Sigmoid colon (tissue), 7 donors: ENCODE results near the gene WNT9B. TPM values are rescaled to one million over a fixed set of nuclear protein-coding genes. Genes with fewer than 3 reads are reported as not detected.

Experiments
- DNase-seq: peaks from one replicate; pipeline ENCODE4 v3.0.0-alpha.2; 2019
- H3K27ac ChIP-seq, 4 donors: fragments of 200-600 bp; sonication (generic); one replicate each; pipeline ENCODE4 v1.5.1; 2016 to 2019; ENCODE audit warnings: mild to moderate bottlenecking in 1 of 4
- H3K27me3 ChIP-seq, 3 donors: fragments of 200-600 bp; sonication (generic); one replicate each; pipeline ENCODE4 v1.5.1; 2019; ENCODE audit warnings: mild to moderate bottlenecking in 1 of 3
- H3K36me3 ChIP-seq, 4 donors: fragments of 200-600 bp; sonication (generic); one replicate each; pipeline ENCODE4 v1.5.1; 2016 to 2019
- H3K4me1 ChIP-seq, 4 donors: fragments of 200-600 bp; sonication (generic); one replicate each; pipeline ENCODE4 v1.5.1; 2017 to 2019
- H3K4me3 ChIP-seq, 4 donors: fragments of 200-600 bp; sonication (generic); one replicate each; pipeline ENCODE4 v1.5.1; 2017 to 2019; ENCODE audit warnings: mild to moderate bottlenecking in 2 of 4, moderate library complexity in 1 of 4
- H3K9me3 ChIP-seq, 4 donors: fragments of 200-600 bp in 3 of 4; sonication (generic) in 3 of 4; one replicate each; pipeline versions ENCODE4 v1.5.1 to v1.6.1; 2013 to 2019
- EP300 ChIP-seq, 4 donors: sonication (generic); formaldehyde crosslinking; IDR thresholded peaks; one replicate each; pipeline ENCODE4 v1.6.1; 2017; ENCODE audit warnings: antibody characterized with exemption in 4 of 4
- POLR2A ChIP-seq, 2 donors: fragments of 450-650 bp; IDR thresholded peaks; one replicate each; pipeline ENCODE4 v1.6.1; 2016; ENCODE audit warnings: antibody characterized with exemption in 2 of 2, mild to moderate bottlenecking in 2 of 2, moderate library complexity in 2 of 2
- POLR2AphosphoS5 ChIP-seq, 4 donors: sonication (generic); formaldehyde crosslinking; IDR thresholded peaks; one replicate each; pipeline ENCODE4 v1.6.1; 2017; ENCODE audit warnings: antibody characterized with exemption in 4 of 4
- WGBS, 2 donors: extraction: QIAGEN DNeasy Blood & Tissue Kit; methylation state at CpG; one replicate each; pipeline ENCODE4 v1.1.7; 2013; 5-methylcytosine and 5-hydroxymethylcytosine counted together
- intact Hi-C: fragments of 100-400 bp; cut with DNase I; formaldehyde crosslinking; loops from one replicate; pipeline ENCODE4 v1.15.1; 2023
- polyA plus RNA-seq, 3 donors: library from polyadenylated mRNA; stranded (reverse); fragments of 200-250 nt; gene quantifications; one replicate each; pipeline ENCODE4 v1.2.3, GENCODE V29; 2013
- total RNA-seq, 4 donors: library from RNA; depleted of rRNA; stranded (reverse); fragments of >200 nt; gene quantifications; one replicate each; pipeline ENCODE4 v1.1.0, GENCODE V29; 2016
- TF ChIP-seq, protein P1 (sequence below), 4 experiments: fragments of 450-650 bp in 3 of 4; fragments of 200-600 bp in 1 of 4; IDR thresholded peaks; one replicate each; pipeline ENCODE4 v1.5.1; 2016 to 2019; ENCODE audit warnings: antibody characterized with exemption in 4 of 4, mild to moderate bottlenecking in 3 of 4, moderate library complexity in 2 of 4
- donor health status: healthy with polysubstance abuse.
- donor health status: Bipolar disorder and iron deficiency.
- donor health status: healthy.

Gene WNT9B
- total and polyA plus RNA-seq, 7 donors: 0.03 TPM; not detected in 6

DNA sequence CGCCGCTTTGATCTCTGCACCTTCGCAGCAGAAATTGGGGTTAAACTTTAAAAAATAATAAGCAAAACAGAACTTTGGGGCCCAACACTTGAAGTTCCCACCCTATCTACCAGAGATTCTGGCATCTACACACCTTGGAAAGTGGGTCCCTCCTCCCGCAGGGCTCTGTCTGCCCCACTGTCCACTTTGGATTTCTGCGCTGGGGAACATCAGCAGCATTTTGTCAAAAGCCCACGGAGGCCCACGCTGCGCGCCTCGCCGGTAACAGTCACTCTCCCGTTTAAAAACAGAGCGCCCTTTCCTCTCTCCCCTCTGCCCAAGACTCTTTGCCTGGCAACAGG lies 725 bp upstream of the WNT9B start:
- DNase-seq: no peak
- Histone ChIP-seq H3K27ac (no peak overlapping the region), H3K4me3 (peak overlapping the region in 2 of 4 donors; percentile 13 to 45), H3K27me3 (peaks cover 16 to 89% (median 44%) of the 10 kb centered on the region in 3 donors), H3K4me1 (peaks cover 0 to 14% (median 14%) of the 10 kb centered on the region in 4 donors), H3K36me3 (no peaks in the 10 kb centered on the region), H3K9me3 (no peaks in the 10 kb centered on the region)
- TF ChIP-seq POLR2AphosphoS5 (IDR thresholded peaks at IDR 0.05) (no peak), EP300 (IDR thresholded peaks at IDR 0.05) (no peak), POLR2A (IDR thresholded peaks at IDR 0.05) (no peak)
- TF ChIP-seq, protein P1, sequence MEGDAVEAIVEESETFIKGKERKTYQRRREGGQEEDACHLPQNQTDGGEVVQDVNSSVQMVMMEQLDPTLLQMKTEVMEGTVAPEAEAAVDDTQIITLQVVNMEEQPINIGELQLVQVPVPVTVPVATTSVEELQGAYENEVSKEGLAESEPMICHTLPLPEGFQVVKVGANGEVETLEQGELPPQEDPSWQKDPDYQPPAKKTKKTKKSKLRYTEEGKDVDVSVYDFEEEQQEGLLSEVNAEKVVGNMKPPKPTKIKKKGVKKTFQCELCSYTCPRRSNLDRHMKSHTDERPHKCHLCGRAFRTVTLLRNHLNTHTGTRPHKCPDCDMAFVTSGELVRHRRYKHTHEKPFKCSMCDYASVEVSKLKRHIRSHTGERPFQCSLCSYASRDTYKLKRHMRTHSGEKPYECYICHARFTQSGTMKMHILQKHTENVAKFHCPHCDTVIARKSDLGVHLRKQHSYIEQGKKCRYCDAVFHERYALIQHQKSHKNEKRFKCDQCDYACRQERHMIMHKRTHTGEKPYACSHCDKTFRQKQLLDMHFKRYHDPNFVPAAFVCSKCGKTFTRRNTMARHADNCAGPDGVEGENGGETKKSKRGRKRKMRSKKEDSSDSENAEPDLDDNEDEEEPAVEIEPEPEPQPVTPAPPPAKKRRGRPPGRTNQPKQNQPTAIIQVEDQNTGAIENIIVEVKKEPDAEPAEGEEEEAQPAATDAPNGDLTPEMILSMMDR (IDR thresholded peaks at IDR 0.05): no peak
- WGBS, 2 donors: 40 to 46% methylated on average over 13 of the region's 13 CpGs
- intact Hi-C loops: no loop called here

DNA sequence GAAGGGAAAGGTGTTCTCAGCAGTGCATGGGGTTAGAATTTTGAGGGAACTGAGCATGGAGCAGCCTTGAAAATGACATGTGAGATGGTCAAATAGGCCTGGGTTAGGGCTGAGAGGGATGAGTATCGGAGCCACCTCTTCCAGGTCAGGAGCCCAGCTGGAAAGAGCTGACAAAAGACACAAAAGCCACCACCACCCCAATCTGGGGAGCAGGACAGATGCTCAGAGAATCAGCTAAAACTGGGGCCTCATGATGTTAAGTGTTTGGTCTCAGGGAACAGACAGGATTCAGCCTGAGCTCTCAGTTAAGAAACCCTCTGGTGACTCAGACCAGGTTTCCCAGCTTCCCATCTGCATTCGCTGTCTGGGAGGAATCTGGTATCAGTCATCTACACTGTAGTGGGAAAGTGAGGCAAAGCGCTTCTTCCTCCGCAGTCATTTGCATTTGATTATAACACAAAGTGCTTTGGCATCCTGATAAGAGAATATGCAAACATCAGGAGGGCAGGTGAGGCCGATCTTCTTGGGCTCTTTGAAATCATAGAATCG lies 2.6 kb downstream of the WNT9B start:
- H3K4me1 ChIP-seq: peaks cover 0 to 14% (median 14%) of the 10 kb centered on the region in 4 donors
- no peaks in the 10 kb centered on the region for H3K36me3 ChIP-seq
- intact Hi-C loops: no loop called here
- no peak overlapping the region for H3K27ac ChIP-seq
- peaks cover 16 to 66% (median 37%) of the 10 kb centered on the region in 3 donors for H3K27me3 ChIP-seq
- WGBS, 2 donors: 82 to 89% methylated on average over 6 of the region's 6 CpGs
- DNase-seq: no peak
- TF ChIP-seq POLR2AphosphoS5 (IDR thresholded peaks at IDR 0.05): no peak
- no peak for TF ChIP-seq EP300 (IDR thresholded peaks at IDR 0.05)
- TF ChIP-seq, protein P1 (IDR thresholded peaks at IDR 0.05): no peak
- no peaks in the 10 kb centered on the region for H3K9me3 ChIP-seq
- H3K4me3 ChIP-seq: no peak overlapping the region

- H3K4me1 ChIP-seq: peaks cover 0 to 14% (median 14%) of the 10 kb centered on the region in 4 donors
- TF ChIP-seq EP300 (IDR thresholded peaks at IDR 0.05) (no peak), POLR2AphosphoS5 (IDR thresholded peaks at IDR 0.05) (no peak), POLR2A (IDR thresholded peaks at IDR 0.05) (no peak)
- TF ChIP-seq, protein P1 (IDR thresholded peaks at IDR 0.05): no peak
- DNase-seq: no peak
- whole genome bisulfite sequencing, 2 donors: 90 to 97% methylated on average over 3 of the region's 3 CpGs
- no peak overlapping the region for H3K4me3 ChIP-seq
- no peaks in the 10 kb centered on the region for H3K36me3 ChIP-seq
- H3K27me3 ChIP-seq: peaks cover 16 to 60% (median 33%) of the 10 kb centered on the region in 3 donors
- no peaks in the 10 kb centered on the region for H3K9me3 ChIP-seq
- H3K27ac ChIP-seq: no peak overlapping the region
- intact Hi-C loops: no loop called here
Measured at GRCh38 chr17:46854515-46854914, 3.1 kb downstream of the WNT9B start.

DNA sequence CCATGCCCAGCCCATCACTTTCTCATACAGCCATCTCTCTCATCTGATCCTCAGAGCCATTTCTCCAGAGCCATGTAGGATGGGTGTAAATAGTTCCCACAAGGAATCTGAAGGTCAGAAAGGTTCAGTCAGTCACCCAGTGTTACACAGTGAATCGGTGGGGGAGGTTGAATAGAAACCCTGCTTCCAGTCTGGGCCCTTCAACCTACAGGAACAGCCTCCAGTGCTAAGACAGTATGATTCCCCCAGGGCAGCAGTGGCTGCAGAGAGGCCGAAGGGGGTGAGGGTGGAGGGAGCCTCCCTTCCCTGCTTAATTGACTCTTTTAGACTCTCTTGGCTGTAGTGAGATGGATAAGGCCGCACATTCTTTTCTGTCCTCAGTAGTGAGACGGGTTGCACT lies 3.6 kb downstream of the WNT9B start:
- 80 to 82% methylated on average over 4 of the region's 4 CpGs for WGBS, 2 donors
- intact Hi-C loops: no loop called here
- DNase-seq: no peak
- Histone ChIP-seq H3K4me3 (no peak overlapping the region), H3K27me3 (peaks cover 16 to 56% (median 29%) of the 10 kb centered on the region in 3 donors), H3K27ac (no peak overlapping the region), H3K9me3 (no peaks in the 10 kb centered on the region), H3K4me1 (peaks cover 0 to 14% (median 14%) of the 10 kb centered on the region in 4 donors), H3K36me3 (no peaks in the 10 kb centered on the region)
- TF ChIP-seq POLR2A (IDR thresholded peaks at IDR 0.05): no peak
- TF ChIP-seq EP300 (IDR thresholded peaks at IDR 0.05): no peak
- no peak for TF ChIP-seq POLR2AphosphoS5 (IDR thresholded peaks at IDR 0.05)
- TF ChIP-seq, protein P1 (IDR thresholded peaks at IDR 0.05): no peak

DNA sequence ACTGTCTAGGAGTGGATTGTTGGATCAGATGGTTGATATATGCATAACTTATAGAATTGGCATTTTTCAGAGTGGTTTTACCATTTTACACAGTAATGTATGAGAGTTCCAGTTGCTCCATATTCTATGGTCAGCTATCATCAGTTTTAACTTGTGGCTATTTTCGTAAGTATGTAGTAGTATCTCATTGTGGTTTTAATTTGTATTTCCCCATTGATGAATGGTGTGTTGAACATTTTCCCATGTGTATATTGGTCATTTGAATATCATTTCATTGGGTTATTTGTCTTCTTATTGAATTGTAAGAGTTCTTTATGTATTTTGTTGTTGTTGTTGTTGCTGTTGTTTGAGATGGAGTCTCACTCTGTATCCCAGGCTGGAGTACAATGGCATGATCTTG lies 6.2 kb downstream of the WNT9B start:
- Histone ChIP-seq H3K9me3 (no peaks in the 10 kb centered on the region), H3K36me3 (no peaks in the 10 kb centered on the region), H3K27ac (no peak overlapping the region), H3K27me3 (peaks cover 4 to 39% (median 5%) of the 10 kb centered on the region in 3 donors), H3K4me3 (no peak overlapping the region), H3K4me1 (no peaks in the 10 kb centered on the region)
- 97 to 98% methylated on average over 1 of the region's 1 CpG for WGBS, 2 donors
- no peak for TF ChIP-seq POLR2AphosphoS5 (IDR thresholded peaks at IDR 0.05)
- TF ChIP-seq, protein P1 (IDR thresholded peaks at IDR 0.05): no peak
- TF ChIP-seq POLR2A (IDR thresholded peaks at IDR 0.05): no peak
- TF ChIP-seq EP300 (IDR thresholded peaks at IDR 0.05): no peak
- no peak for DNase-seq
- intact Hi-C loops: no loop called here
